H1 (cell line): ENCODE measurements around the gene MLN. TPM values are rescaled to one million over a fixed set of nuclear protein-coding genes. Genes with fewer than 3 reads are reported as not detected.

ENCODE experiments used
- CTCF ChIA-PET: fragments of 300-600 bp; sonication (Branson Sonifier 250); formaldehyde crosslinking; loops from one replicate; lab custom pipeline; 2021; ENCODE audit not compliant: partially characterized antibody; lab: Charles Lee
- POLR2A ChIA-PET: fragments of 300-600 bp; sonication (Branson Sonifier 250); formaldehyde crosslinking; loops from one replicate; lab custom pipeline; 2021; ENCODE audit warnings: inconsistent platforms; ENCODE audit not compliant: partially characterized antibody; lab: Charles Lee
- DNase-seq, 2 experiments: peaks; one replicate each; pipeline versions ENCODE4 v3.0.0 to v3.0.0-alpha.2; 2010 to 2022; ENCODE audit warnings: low spot score in 2 of 2, low read depth in 1 of 2, mixed read lengths in 1 of 2
- FAIRE-seq: peaks from 2 replicates; lab custom pipeline; 2011; peaks lifted over from hg19 to GRCh38; lab: Jason Lieb, UNC
- H2AFZ ChIP-seq: 2 replicates; pipeline ENCODE4 v1.8.1; 2012; ENCODE audit warnings: low read length, inconsistent platforms
- H2AK5ac ChIP-seq: 2 replicates; pipeline ENCODE4 v1.6.1; 2013; ENCODE audit warnings: low read depth, low read length
- H2BK120ac ChIP-seq: replicated peaks from 2 replicates; pipeline ENCODE3; 2013; ENCODE audit warnings: low read depth, low read length, inconsistent platforms
- H2BK12ac ChIP-seq: 2 replicates; pipeline ENCODE4 v1.6.1; 2013; ENCODE audit warnings: low read depth, low read length
- H2BK15ac ChIP-seq: 2 replicates; pipeline ENCODE4 v1.6.1; 2013; ENCODE audit warnings: low read length
- H2BK20ac ChIP-seq: 2 replicates; pipeline ENCODE4 v1.6.1; 2013; ENCODE audit warnings: low read length
- H2BK5ac ChIP-seq: 2 replicates; pipeline ENCODE4 v1.6.1; 2013; ENCODE audit warnings: low read depth, low read length
- H3K14ac ChIP-seq: 2 replicates; pipeline ENCODE4 v1.6.1; 2013; ENCODE audit warnings: inconsistent platforms; ENCODE audit not compliant: insufficient read length
- H3K18ac ChIP-seq: 2 replicates; pipeline ENCODE4 v1.6.1; 2013; ENCODE audit warnings: low read length; ENCODE audit errors: extremely low read depth
- H3K23ac ChIP-seq: 2 replicates; pipeline ENCODE4 v1.6.1; 2013; ENCODE audit warnings: inconsistent platforms; ENCODE audit not compliant: insufficient read length
- H3K23me2 ChIP-seq: 2 replicates; pipeline ENCODE4 v1.6.1; 2013; ENCODE audit warnings: low read depth, low read length
- H3K27ac ChIP-seq: 2 replicates; pipeline ENCODE4 v1.6.1; 2011; ENCODE audit warnings: low read depth, low read length, inconsistent platforms
- H3K27me3 ChIP-seq, 4 experiments: replicated peaks in 1 of 4; 1 replicate in 1 of 4; 2 replicates in 3 of 4; pipeline versions ENCODE4 v1.6.1 to v1.8.1; 2011 to 2013; ENCODE audit warnings: low read length in 3 of 4, mild to moderate bottlenecking in 3 of 4, inconsistent platforms in 2 of 4, mixed read lengths in 2 of 4, moderate library complexity in 1 of 4; ENCODE audit not compliant: control insufficient read depth in 3 of 4, insufficient read depth in 3 of 4; ENCODE audit errors: extremely low read depth in 1 of 4
- H3K36me3 ChIP-seq, 4 experiments: 2 replicates each; pipeline versions ENCODE4 v1.6.1 to v1.8.1; 2011 to 2013; ENCODE audit warnings: mild to moderate bottlenecking in 4 of 4, low read length in 3 of 4, moderate library complexity in 2 of 4, control low read depth in 1 of 4, inconsistent platforms in 1 of 4; ENCODE audit not compliant: insufficient read depth in 4 of 4, control insufficient read depth in 2 of 4
- H3K4ac ChIP-seq: replicated peaks from 2 replicates; pipeline ENCODE3; 2013; ENCODE audit warnings: low read length, low read depth, mixed read lengths, inconsistent platforms; ENCODE audit not compliant: insufficient read length
- H3K4me1 ChIP-seq, 4 experiments: replicated peaks in 1 of 4; 1 replicate in 1 of 4; 2 replicates in 3 of 4; pipeline versions ENCODE4 v1.6.1 to v1.8.1; 2011 to 2013; ENCODE audit warnings: low read length in 3 of 4, inconsistent platforms in 2 of 4, mixed read lengths in 1 of 4; ENCODE audit not compliant: insufficient read depth in 4 of 4, control insufficient read depth in 3 of 4
- H3K4me2 ChIP-seq, 2 experiments: 2 replicates each; pipeline versions ENCODE4 v1.6.1 to v1.8.1; 2011 to 2013; ENCODE audit warnings: low read depth in 2 of 2, low read length in 2 of 2, control low read depth in 1 of 2, inconsistent platforms in 1 of 2, mild to moderate bottlenecking in 1 of 2; ENCODE audit not compliant: insufficient read depth in 1 of 2
- H3K4me3 ChIP-seq, 4 experiments: fragments of 200-600, 300-600 bp in 1 of 4; sonication (generic), shearing (Covaris generic), sonication (Bioruptor Twin) in 1 of 4; 2 replicates each; pipeline versions ENCODE4 v1.5.1 to v1.8.1; 2011 to 2016; ENCODE audit warnings: low read length in 4 of 4, low read depth in 3 of 4, control low read depth in 2 of 4, inconsistent platforms in 2 of 4, mild to moderate bottlenecking in 2 of 4, mixed read lengths in 1 of 4, moderate library complexity in 1 of 4; ENCODE audit not compliant: insufficient read depth in 2 of 4; ENCODE audit errors: extremely low read depth in 1 of 4
- H3K56ac ChIP-seq: replicated peaks from 2 replicates; pipeline ENCODE3; 2013; ENCODE audit warnings: low read depth, mild to moderate bottlenecking, mixed read lengths, low read length, inconsistent platforms; ENCODE audit not compliant: insufficient read length
- H3K79me1 ChIP-seq: 2 replicates; pipeline ENCODE4 v1.6.1; 2013; ENCODE audit warnings: low read depth, low read length, control low read depth
- H3K79me2 ChIP-seq, 2 experiments: 2 replicates each; pipeline versions ENCODE4 v1.6.1 to v1.8.1; 2012 to 2013; ENCODE audit warnings: low read length in 2 of 2, mild to moderate bottlenecking in 2 of 2, inconsistent platforms in 1 of 2; ENCODE audit not compliant: insufficient read depth in 2 of 2, control insufficient read depth in 1 of 2
- H3K9ac ChIP-seq, 4 experiments: replicated peaks in 1 of 4; 1 replicate in 1 of 4; 2 replicates in 3 of 4; pipeline versions ENCODE4 v1.6.1 to v1.8.1; 2011 to 2013; ENCODE audit warnings: low read depth in 3 of 4, low read length in 3 of 4, control low read depth in 2 of 4, mild to moderate bottlenecking in 2 of 4, moderate library complexity in 2 of 4, inconsistent platforms in 1 of 4; ENCODE audit errors: extremely low read depth in 1 of 4
- H3K9me3 ChIP-seq, 2 experiments: 2 replicates each; pipeline versions ENCODE4 v1.6.1 to v1.8.1; 2012 to 2013; ENCODE audit warnings: mild to moderate bottlenecking in 2 of 2, moderate library complexity in 2 of 2, control low read depth in 1 of 2, inconsistent platforms in 1 of 2, low read depth in 1 of 2, low read length in 1 of 2, mixed read lengths in 1 of 2; ENCODE audit not compliant: insufficient read depth in 2 of 2
- H4K20me1 ChIP-seq, 2 experiments: replicated peaks in 1 of 2; 2 replicates each; pipeline versions ENCODE3 to v1.8.1; 2011 to 2013; ENCODE audit warnings: inconsistent platforms in 2 of 2, low read length in 2 of 2, mild to moderate bottlenecking in 1 of 2; ENCODE audit not compliant: insufficient read depth in 2 of 2, control insufficient read depth in 1 of 2
- H4K5ac ChIP-seq: 2 replicates; pipeline ENCODE4 v1.6.1; 2013; ENCODE audit warnings: low read length, low read depth, mixed read lengths, inconsistent platforms; ENCODE audit not compliant: insufficient read length
- H4K8ac ChIP-seq: 2 replicates; pipeline ENCODE4 v1.8.0; 2013; ENCODE audit warnings: mild to moderate bottlenecking, moderate library complexity, low read length, inconsistent platforms; ENCODE audit not compliant: insufficient read depth; ENCODE audit errors: extremely low read depth
- H4K91ac ChIP-seq: replicated peaks from 2 replicates; pipeline ENCODE3; 2013; ENCODE audit warnings: low read length, mixed read lengths, inconsistent platforms; ENCODE audit not compliant: insufficient read length
- BCL11A ChIP-seq, 2 experiments: IDR thresholded peaks; one replicate each; pipeline ENCODE4 v1.6.1; 2011; ENCODE audit warnings: low read depth in 2 of 2, low read length in 2 of 2, mild to moderate bottlenecking in 2 of 2
- CHD1 ChIP-seq: IDR thresholded peaks from 2 replicates; pipeline ENCODE4 v1.6.1; 2012; ENCODE audit warnings: low read depth, low read length, improper control_type of control experiment
- CHD2 ChIP-seq: IDR thresholded peaks from 2 replicates; pipeline ENCODE4 v1.6.1; 2012; ENCODE audit warnings: low read length, improper control_type of control experiment
- CTBP2 ChIP-seq: IDR thresholded peaks from 2 replicates; pipeline ENCODE4 v1.7.0; 2011; ENCODE audit warnings: borderline replicate concordance, mild to moderate bottlenecking, moderate library complexity, mixed read lengths, low read length; ENCODE audit not compliant: insufficient read depth, insufficient read length
- HDAC2 ChIP-seq, 2 experiments: fragments of 300-600 bp in 1 of 2; sonication (generic) in 1 of 2; IDR thresholded peaks; 2 replicates each; pipeline ENCODE4 v1.6.1; 2011 to 2012; ENCODE audit warnings: low read depth in 2 of 2, low read length in 2 of 2, mild to moderate bottlenecking in 2 of 2, moderate library complexity in 2 of 2, borderline replicate concordance in 1 of 2, inconsistent platforms in 1 of 2
- NRF1 ChIP-seq: IDR thresholded peaks from 2 replicates; pipeline ENCODE4 v1.6.1; 2011; ENCODE audit warnings: mild to moderate bottlenecking, low read depth, low read length, improper control_type of control experiment
- SIRT6 ChIP-seq: IDR thresholded peaks from one replicate; pipeline ENCODE4 v1.7.1; 2012; ENCODE audit warnings: low read length, inconsistent platforms
- WGBS, 2 experiments: shearing (Covaris generic) in 1 of 2; methylation state at CpG; one replicate each; pipeline versions ENCODE4 v1.1.6 to v1.1.7; 2013 to 2015; ENCODE audit warnings: low lambda C conversion rate in 2 of 2, mixed read lengths in 2 of 2, inconsistent platforms in 1 of 2, low coverage in 1 of 2, missing lambda C conversion rate in 1 of 2; ENCODE audit not compliant: insufficient replicate concordance in 2 of 2, insufficient coverage in 1 of 2, insufficient read length in 1 of 2; ENCODE audit errors: extremely low coverage in 1 of 2, missing lambda C conversion rate in 1 of 2; 5-methylcytosine and 5-hydroxymethylcytosine counted together
- polyA plus RNA-seq, 7 experiments: library from polyadenylated mRNA; depleted of rRNA in 3 of 7; stranded (reverse) in 5 of 7; unstranded in 2 of 7; fragments of >200 nt in 5 of 7; fragments of 200-250 nt in 2 of 7; gene quantifications; 1 replicate in 5 of 7; 2 replicates in 1 of 7; 4 replicates in 1 of 7; pipeline versions ENCODE4 v1.2.1 to v1.2.3, GENCODE V29; 2011 to 2013; ENCODE audit warnings: missing spikeins in 2 of 7, mixed read lengths in 2 of 7
- total RNA-seq: library from RNA; stranded (reverse); fragmentation: NEBNext Ultra II Directional; extraction: Animal tissue kit (Norgen Biotek cat#: 25700); gene quantifications from 2 replicates; pipeline ENCODE4 v1.2.1, GENCODE V29; 2021

The MLN gene
- total and polyA plus RNA-seq, 2 of the 8 experiments (the other 6 are each of a cell fraction or from before 2014, with no cell fraction given) = not detected

DNA sequence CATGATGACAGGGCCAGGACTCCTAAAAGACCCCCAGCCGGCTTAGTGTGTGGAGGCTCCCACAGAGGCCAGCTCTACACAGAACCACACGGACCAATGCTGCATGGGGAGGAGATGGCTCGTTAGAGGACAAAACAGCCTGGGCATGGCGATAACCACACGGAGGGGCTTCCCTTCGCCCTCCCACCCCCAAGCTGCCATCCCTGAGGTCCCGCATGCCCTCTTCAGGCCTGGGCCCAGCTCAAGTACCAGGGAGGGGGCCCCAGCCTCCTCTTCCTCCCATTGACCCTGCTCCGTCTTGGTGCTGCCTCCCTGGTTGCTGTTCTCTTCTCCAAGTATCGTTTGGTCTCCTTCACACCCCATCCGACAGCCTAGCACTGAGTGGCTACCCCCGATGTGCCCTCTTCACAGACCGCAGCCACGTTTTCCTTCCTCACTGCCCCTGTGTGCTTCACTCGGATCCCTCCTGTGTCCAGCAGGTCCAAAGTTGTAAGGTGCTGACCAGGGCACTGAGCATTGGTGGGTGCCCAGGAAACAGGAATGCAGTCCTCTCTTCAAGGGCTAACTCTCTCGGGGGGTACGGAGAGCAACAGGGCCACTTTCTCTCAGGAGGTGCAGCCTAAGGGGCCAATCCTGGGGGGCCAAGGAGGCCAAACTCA, 9.6 kb upstream of the MLN start:
- Histone ChIP-seq H4K8ac (peak overlapping the region; percentile 75; the same call in 1 of the 2 replicates), H3K4ac (peak overlapping the region; percentile 5), H4K5ac (peak overlapping the region; percentile 83), H3K4me3 (no peak overlapping the region), H3K36me3 (no peaks in the 10 kb centered on the region), H3K14ac (no peak overlapping the region), H3K23me2 (peaks cover 2% of the 10 kb centered on the region), H2BK15ac (peak overlapping the region; percentile 9; the same call in 1 of the 2 replicates), H3K9ac (no peak overlapping the region), H3K23ac (no peak overlapping the region), H3K56ac (peak overlapping the region; percentile 27), H2BK120ac (peak overlapping the region; percentile 57), H3K27ac (0 out of 2 replicates have a peak overlapping the region, but pooled peaks have one; percentile 13), H2BK5ac (peak overlapping the region; percentile 95; the same call in 1 of the 2 replicates), H4K91ac (peak overlapping the region; percentile 81), H4K20me1 (no peaks in the 10 kb centered on the region), H2BK12ac (peak overlapping the region; percentile 99), H3K18ac (peak overlapping the region; percentile 80), H3K27me3 (0 out of 7 replicates have a peak, but pooled peaks cover 0 to 1% (median 0%) of the 10 kb centered on the region in 4 experiments), H3K4me1 (peaks cover 27 to 49% (median 36%) of the 10 kb centered on the region in 4 experiments), H2AK5ac (peak overlapping the region; percentile 92), H2AFZ (no peak overlapping the region), H2BK20ac (peak overlapping the region; percentile 100), H3K9me3 (no peaks in the 10 kb centered on the region), H3K79me2 (no peaks in the 10 kb centered on the region), H3K79me1 (0 out of 2 replicates have a peak, but pooled peaks cover 3% of the 10 kb centered on the region), H3K4me2 (peak overlapping the region; percentile 11 to 14; a peak in 3 of 4 replicates)
- TF ChIP-seq CTBP2 (no peak), CHD1 (no peak), HDAC2 (IDR thresholded peaks at IDR 0.05; ENCODE audit: borderline replicate concordance in 1 of 2, low read depth in 2 of 2, low read length in 2 of 2) (no peak), BCL11A (IDR thresholded peaks at IDR 0.05; ENCODE audit: low read depth in 2 of 2, low read length in 2 of 2) (no peak), CHD2 (no peak), NRF1 (no peak), SIRT6 (no peak)
- FAIRE-seq (no peak), DNase-seq (no peak)
- ChIA-PET POLR2A (interaction anchor here (0.8 to 1.9 kb wide), 5 partner anchors 27 to 102 kb away, joined by 3 to 9 read pairs (median 4); partner anchors contain the start of gene UQCC2), CTCF (interaction anchor here (0.9 to 4.0 kb wide), 13 partner anchors 11 to 269 kb away, joined by 3 to 26 read pairs (median 15); partner anchors contain the start of gene MLN)
- WGBS, 2 experiments = 79% methylated on average over 13 of the region's 16 CpGs; no CpG with 5 or more reads in 1 of the 2 experiments
